HEK293 (cell line): ENCODE measurements around the gene LEMD1.

Experiments used
- ATF2 ChIP-seq: fragments of 450-650 bp; formaldehyde crosslinking; IDR thresholded peaks from 2 replicates; pipeline ENCODE4 v1.5.1; 2016; ENCODE audit warnings: missing biosample characterization, missing genetic modification characterization, low read depth
- BCL11A ChIP-seq: fragments of 450-650 bp; formaldehyde crosslinking; IDR thresholded peaks from 2 replicates; pipeline ENCODE4 v1.5.1; 2016; ENCODE audit warnings: low read depth, missing biosample characterization, missing genetic modification characterization
- FEZF1 ChIP-seq: fragments of 450-650 bp; formaldehyde crosslinking; IDR thresholded peaks from 2 replicates; pipeline ENCODE4 v1.5.1; 2016; ENCODE audit warnings: missing biosample characterization, missing genetic modification characterization
- KLF8 ChIP-seq: fragments of 450-650 bp; formaldehyde crosslinking; IDR thresholded peaks from 2 replicates; pipeline ENCODE4 v1.5.1; 2016; ENCODE audit warnings: missing biosample characterization, missing genetic modification characterization
- PRDM4 ChIP-seq: fragments of 450-650 bp; formaldehyde crosslinking; IDR thresholded peaks from 2 replicates; pipeline ENCODE4 v1.5.1; 2017; ENCODE audit warnings: missing biosample characterization, missing genetic modification characterization
- REPIN1 ChIP-seq: fragments of 450-650 bp; formaldehyde crosslinking; IDR thresholded peaks from 2 replicates; pipeline ENCODE4 v1.5.1; 2017; ENCODE audit warnings: missing biosample characterization, missing genetic modification characterization, low read depth
- REST ChIP-seq: fragments of 450-650 bp; formaldehyde crosslinking; IDR thresholded peaks from 2 replicates; pipeline ENCODE4 v1.5.1; 2016; ENCODE audit warnings: missing biosample characterization, missing genetic modification characterization
- ZBTB17 ChIP-seq: fragments of 450-650 bp; formaldehyde crosslinking; IDR thresholded peaks from 2 replicates; pipeline ENCODE4 v1.5.1; 2016; ENCODE audit warnings: missing biosample characterization, missing genetic modification characterization
- ZBTB6 ChIP-seq: fragments of 450-650 bp; formaldehyde crosslinking; IDR thresholded peaks from 2 replicates; pipeline ENCODE4 v1.5.1; 2017; ENCODE audit warnings: missing biosample characterization, missing genetic modification characterization
- ZNF138 ChIP-seq: fragments of 450-650 bp; formaldehyde crosslinking; IDR thresholded peaks from 2 replicates; pipeline ENCODE4 v1.5.1; 2016; ENCODE audit warnings: missing biosample characterization, missing genetic modification characterization, borderline replicate concordance
- ZNF148 ChIP-seq: fragments of 450-650 bp; formaldehyde crosslinking; IDR thresholded peaks from 2 replicates; pipeline ENCODE4 v1.5.0; 2017; ENCODE audit warnings: missing biosample characterization, missing genetic modification characterization, borderline replicate concordance
- ZNF169 ChIP-seq: fragments of 450-650 bp; formaldehyde crosslinking; IDR thresholded peaks from 2 replicates; pipeline ENCODE4 v1.5.1; 2016; ENCODE audit warnings: missing biosample characterization, missing genetic modification characterization
- ZNF266 ChIP-seq: fragments of 450-650 bp; formaldehyde crosslinking; IDR thresholded peaks from 2 replicates; pipeline ENCODE4 v1.5.1; 2016; ENCODE audit warnings: missing biosample characterization, missing genetic modification characterization, low read depth
- ZNF302 ChIP-seq: fragments of 450-650 bp; formaldehyde crosslinking; IDR thresholded peaks from 2 replicates; pipeline ENCODE4 v1.5.1; 2016; ENCODE audit warnings: missing biosample characterization, missing genetic modification characterization, low read depth
- ZNF311 ChIP-seq: fragments of 450-650 bp; formaldehyde crosslinking; IDR thresholded peaks from 2 replicates; pipeline ENCODE4 v1.5.1; 2017; ENCODE audit warnings: missing biosample characterization, missing genetic modification characterization, borderline replicate concordance
- ZNF350 ChIP-seq: fragments of 450-650 bp; formaldehyde crosslinking; IDR thresholded peaks from 2 replicates; pipeline ENCODE4 v1.5.0; 2017; ENCODE audit warnings: missing biosample characterization, mild to moderate bottlenecking, missing genetic modification characterization
- ZNF48 ChIP-seq: fragments of 450-650 bp; formaldehyde crosslinking; IDR thresholded peaks from 2 replicates; pipeline ENCODE4 v1.5.1; 2016; ENCODE audit warnings: missing biosample characterization, missing genetic modification characterization
- ZNF518A ChIP-seq: fragments of 450-650 bp; formaldehyde crosslinking; conservative IDR thresholded peaks from 2 replicates; pipeline ENCODE4 v1.5.1; 2016; ENCODE audit warnings: low read depth, missing biosample characterization, missing genetic modification characterization
- ZNF645 ChIP-seq: fragments of 450-650 bp; formaldehyde crosslinking; IDR thresholded peaks from 2 replicates; pipeline ENCODE4; 2016; ENCODE audit warnings: missing biosample characterization, missing genetic modification characterization
- ZNF768 ChIP-seq: fragments of 450-650 bp; formaldehyde crosslinking; IDR thresholded peaks from 2 replicates; pipeline ENCODE4 v1.5.1; 2018; ENCODE audit warnings: missing biosample characterization, mild to moderate bottlenecking, missing genetic modification characterization
- ZNF777 ChIP-seq: fragments of 450-650 bp; formaldehyde crosslinking; IDR thresholded peaks from 2 replicates; pipeline ENCODE4 v1.5.1; 2017; ENCODE audit warnings: missing biosample characterization, missing genetic modification characterization, borderline replicate concordance

LEMD1 gene

GRCh38 chr1:205351984-205352713 is 69.7 kb downstream of the LEMD1 start (continued):
- no peak for TF ChIP-seq ZNF645 (tag by site-specific recombination)
- TF ChIP-seq REPIN1 (tag by site-specific recombination): no peak
- no peak for TF ChIP-seq ZNF48 (tag by site-specific recombination)
- no peak for TF ChIP-seq ZNF350 (tag by site-specific recombination)
- TF ChIP-seq ZBTB17 (tag by site-specific recombination): peak; percentile 69
- no peak for TF ChIP-seq ZNF777 (tag by site-specific recombination)
- TF ChIP-seq ATF2 (tag by site-specific recombination): no peak
- no peak for TF ChIP-seq FEZF1 (tag by site-specific recombination)
- no peak for TF ChIP-seq PRDM4 (tag by site-specific recombination)
- TF ChIP-seq BCL11A (tag by site-specific recombination): no peak
- TF ChIP-seq ZNF302 (tag by site-specific recombination): no peak
- TF ChIP-seq ZNF169 (tag by site-specific recombination): no peak
- no peak for TF ChIP-seq ZNF148 (tag by site-specific recombination)
- TF ChIP-seq REST (tag by site-specific recombination): no peak
- TF ChIP-seq ZBTB6 (tag by site-specific recombination): no peak
- TF ChIP-seq ZNF768 (tag by site-specific recombination): no peak
- TF ChIP-seq ZNF518A: no peak
- TF ChIP-seq ZNF138 (tag by site-specific recombination): no peak
- no peak for TF ChIP-seq ZNF311 (tag by site-specific recombination)
- TF ChIP-seq ZNF266 (tag by site-specific recombination): no peak
- TF ChIP-seq KLF8 (tag by site-specific recombination): peak; percentile 38; the same call in 1 of the 2 replicates
